COLO829 (cell line): ENCODE data around the gene SERTM1.

ENCODE experiments used
- DNase-seq: peaks from one replicate; pipeline ENCODE4 v3.0.0; 2012; ENCODE audit warnings: low spot score

The SERTM1 gene

DNA sequence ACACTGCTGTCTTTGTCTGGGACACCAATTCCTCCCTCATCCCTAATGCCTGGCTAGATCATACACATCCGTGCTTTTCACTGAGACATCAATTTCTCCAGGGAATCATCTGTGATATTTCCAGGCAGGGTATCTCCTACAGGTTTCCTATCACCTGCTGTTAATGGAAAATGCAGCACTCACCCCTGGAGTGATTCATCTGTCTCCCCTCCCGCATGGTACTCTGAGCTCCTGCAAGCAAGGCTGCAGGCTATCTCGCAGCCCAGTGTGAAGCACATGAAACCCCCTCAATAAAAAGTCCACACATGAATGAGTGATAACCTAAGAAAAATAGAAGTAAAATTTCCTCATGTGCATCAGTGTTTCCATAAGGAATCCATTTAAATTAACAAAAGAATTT is 38.5 kb downstream of the SERTM1 start:
- no peak for DNase-seq

DNA sequence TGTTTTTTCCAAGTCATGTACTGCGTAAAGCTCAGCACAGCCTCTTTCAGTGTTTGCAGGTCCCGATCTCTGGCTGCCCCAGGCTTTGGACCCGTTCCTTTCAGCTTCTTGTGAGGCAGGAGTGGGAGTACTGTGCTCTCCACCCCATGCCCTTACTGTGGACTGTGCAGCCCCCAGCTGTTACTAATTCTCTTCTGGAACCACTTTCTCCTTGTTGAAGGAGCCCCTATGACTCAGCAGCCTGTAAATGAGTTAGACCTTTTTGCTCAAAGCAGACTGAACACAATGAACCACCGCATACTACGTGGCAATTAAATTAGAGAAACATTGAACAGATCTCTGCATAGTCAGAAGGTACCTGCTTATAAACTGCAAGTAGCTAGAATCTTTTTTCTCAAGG is 39.0 kb downstream of the SERTM1 start:
- DNase-seq, result no peak

DNA sequence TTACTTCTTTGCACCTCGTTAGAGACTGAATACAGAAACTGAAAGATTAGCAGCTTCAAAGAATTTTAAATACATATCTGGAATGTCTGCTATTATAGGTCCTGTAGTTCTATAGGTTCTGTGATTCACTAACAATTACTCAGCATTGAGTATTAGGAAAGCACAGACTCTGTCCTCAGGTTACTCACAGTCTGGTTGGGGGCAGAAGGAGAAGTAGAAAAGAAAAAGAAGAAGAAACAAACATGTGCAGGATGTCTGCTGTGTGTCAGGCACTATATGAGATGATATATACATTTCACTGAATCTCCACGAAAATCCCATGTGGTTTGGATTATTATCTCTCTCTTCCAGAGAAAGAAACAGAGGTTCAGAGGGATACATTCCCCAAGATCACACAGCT is 40.1 kb downstream of the SERTM1 start:
- no peak for DNase-seq

DNA sequence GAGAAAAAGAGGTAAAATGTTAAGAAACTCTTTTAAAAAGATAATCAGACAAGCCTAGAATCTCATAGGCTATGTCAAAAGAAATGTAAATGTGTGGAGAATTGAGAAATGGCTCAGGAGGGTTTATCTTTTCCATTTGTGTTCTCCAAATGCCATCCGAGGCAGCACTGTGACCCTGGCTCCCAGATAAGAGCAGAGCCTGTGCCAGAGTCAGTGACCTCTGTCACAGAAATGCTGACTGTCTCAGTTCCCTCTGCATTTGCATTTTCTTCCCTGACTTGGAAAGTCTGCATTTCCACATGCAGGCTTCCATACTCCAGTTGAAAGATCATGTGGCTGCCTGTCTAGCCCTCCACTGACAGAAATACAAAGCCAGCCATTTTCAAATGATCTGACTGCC is 42.0 kb downstream of the SERTM1 start:
- DNase-seq, result no peak

DNA sequence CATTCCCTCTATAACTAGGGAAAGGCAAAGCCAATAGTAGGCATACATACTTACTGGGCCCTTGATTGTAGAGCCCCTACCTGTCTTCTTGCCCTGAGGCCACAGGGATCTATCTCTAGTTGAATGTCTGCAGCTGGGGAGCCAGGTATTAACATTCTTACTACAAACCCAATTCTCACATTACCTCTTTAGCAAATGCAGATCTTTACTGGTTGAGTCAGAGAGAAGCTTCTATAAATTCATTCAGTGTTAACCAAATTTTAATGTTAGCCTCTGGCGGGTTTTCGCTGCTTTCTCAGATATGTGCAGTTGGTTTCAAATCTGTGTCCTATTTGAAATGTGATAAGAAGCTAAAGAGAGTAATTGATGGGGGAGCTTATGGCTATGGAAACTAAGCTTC is 43.2 kb downstream of the SERTM1 start:
- no peak for DNase-seq

DNA sequence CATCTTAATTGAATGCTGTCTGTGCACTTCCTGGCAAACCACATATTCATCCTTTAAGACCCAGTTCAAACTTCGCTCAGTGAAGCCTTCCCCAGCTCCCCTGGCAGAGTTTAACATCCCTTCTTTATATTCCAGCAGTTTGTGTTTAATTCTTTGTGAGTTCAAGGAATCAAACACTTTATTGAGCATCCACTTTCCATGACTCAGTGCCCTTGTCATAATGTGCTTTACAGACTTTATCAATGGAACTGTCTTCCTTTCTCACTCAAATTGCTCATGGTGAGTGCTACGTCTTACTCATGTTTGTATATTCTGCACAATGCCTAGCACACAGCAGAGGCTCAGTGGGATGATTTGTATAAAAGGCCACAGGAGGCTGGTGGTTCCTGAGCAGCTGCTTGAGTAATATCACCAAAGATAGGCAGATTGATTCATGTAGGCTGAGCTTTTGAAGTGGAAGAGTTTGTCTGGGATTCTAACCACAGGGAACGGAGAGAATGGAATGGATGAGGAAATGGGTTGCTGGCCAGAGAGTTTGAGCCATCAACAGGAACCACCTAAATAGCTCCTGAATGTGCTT is 44.2 kb downstream of the SERTM1 start:
- peak; percentile 48 for DNase-seq

DNA sequence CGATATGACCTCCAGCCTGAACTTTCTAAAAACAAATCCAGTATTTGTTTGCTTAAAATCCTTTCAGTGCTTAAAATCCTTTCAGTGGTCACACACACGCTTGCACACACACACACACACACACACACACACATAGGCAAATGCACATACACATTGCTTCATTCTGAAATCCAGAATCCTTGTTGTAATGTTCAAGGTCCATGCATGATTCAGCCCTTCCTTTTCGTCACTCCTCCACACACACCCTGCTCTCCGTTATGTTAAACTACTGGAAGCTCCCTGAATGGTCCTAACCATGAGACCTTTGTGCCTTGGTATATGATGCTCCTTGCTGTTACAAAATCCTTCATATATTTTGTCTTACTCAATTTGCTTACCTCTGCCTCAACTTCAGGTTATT is 44.9 kb downstream of the SERTM1 start:
- DNase-seq, result no peak

DNA sequence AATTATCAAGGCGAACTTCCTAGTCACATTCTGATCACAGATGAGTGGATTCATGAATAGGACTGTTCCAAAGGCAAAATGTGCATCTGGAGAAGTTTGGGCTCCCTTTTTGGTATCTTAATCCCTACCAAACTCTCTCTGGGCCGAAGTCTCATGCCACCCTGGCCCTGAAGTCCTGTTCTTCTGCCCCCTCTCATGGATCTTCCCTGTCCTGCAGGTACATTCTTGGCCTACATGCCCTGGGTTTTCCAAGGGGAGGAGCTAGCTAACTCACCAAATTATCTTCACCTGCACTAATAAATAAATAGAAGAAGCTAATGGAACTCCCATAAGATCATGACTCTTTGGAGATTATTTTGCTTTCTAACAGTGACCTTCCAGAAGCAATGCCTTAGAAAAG is 50.3 kb downstream of the SERTM1 start:
- DNase-seq, result no peak

DNA sequence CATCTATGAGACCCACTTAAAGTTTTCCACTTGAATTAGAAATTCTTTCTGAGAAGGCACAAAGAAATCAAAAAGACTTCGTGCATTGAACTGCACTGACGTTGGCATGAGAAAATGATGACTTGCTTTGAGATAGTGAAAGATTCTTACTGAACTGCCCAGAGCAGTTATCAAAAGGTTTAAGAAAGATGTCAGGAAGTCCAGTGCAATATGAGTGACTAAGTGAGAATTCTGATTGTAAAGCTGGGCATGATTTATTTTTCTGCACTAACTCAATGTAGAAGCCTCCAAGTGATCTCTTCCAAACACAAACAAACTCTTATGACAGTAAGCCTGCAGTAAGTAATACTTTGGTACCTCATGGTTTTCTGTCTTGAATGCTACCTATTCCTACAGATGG is 52.1 kb downstream of the SERTM1 start:
- no peak for DNase-seq

DNA sequence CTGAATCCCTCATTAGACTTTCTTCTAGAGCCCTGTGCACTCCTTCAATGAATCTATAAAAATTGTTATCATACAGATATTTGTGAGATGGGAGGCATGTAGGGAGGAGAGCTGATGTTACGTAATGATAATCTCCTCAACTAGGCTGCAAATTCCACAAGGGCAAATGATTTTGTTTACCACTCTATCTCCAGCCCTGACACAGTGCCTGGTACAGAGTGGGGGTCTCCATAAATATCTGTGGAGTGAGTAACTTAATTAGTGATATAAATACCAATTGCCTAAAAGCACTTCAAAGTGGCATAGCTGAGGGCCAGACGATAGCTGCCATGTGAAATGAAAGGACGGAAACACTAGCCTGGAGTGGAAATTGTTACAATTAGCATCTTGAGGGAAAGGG is 54.2 kb downstream of the SERTM1 start:
- DNase-seq, result no peak

DNA sequence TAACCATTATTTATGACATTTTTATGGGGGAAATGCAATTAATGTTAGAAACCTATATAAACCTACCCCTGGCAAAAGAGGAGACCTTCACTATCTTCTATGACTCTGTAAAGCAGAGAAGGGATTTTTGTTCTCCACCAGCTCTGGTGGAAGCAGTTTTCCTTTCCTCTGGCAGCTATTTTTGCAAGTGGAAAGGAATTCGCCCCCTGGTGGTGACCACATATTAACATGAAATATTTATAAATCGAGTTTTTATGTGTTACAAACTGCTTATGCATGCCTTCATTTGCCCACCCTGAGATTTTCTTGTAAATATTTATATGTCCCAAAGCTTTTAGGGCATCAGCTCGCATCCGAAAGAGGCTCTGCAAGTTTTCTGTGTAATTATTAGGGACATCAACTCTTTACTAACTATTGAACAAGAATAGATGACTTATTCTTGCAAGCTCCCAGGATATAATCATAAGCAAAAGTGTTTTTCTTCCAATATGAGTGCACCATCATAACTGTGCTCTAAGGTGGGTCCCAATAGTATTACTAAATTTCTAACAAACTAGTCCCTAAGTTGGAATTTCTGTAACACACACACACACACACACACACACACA is 62.4 kb downstream of the SERTM1 start:
- DNase-seq, result peak; percentile 60

DNA sequence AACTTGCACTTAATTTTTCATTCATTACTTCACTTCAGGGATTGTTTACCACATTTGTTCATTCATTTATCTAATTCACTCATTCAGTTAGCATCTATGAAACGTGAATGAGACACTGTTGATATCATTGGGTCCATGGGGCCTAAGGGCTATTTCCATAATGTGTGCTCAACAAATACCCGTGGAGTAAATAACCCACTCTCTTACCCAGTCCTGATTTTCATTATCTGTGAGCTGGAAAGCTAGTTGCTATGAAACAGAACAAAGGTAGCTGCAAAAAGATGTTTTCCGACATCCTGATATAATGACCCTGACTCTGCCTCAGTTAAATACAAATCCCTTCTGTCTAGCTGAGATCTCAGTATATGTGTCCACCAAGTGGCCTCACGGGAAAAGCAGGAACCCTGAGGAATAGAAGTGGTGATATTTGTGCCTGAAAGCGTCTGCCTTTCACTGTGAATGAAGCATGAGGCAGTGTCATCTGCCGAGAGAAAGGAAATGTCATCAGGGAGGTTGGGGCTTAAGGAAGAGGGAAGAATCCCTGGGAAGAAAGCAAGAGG is 63.8 kb downstream of the SERTM1 start:
- DNase-seq, result no peak

DNA sequence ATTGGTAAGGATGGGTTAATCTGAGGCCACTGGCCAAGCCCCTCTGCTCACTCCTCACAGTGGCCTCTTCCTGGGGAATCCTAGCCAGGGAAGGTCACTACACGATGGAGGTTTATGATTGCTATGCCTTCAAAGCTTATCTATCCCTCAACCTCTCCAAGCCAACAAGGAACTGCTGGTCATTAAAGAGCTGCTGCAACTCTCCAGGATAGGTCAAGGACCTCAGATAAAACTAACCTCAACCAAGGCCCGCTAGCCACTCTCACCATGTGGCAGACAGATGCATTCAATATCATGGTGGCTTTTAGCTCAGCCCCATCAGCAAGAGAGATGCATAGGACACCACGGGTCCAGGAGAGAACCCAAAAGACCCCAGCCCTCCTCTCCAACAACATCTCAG is 71.6 kb downstream of the SERTM1 start:
- DNase-seq, result no peak

DNA sequence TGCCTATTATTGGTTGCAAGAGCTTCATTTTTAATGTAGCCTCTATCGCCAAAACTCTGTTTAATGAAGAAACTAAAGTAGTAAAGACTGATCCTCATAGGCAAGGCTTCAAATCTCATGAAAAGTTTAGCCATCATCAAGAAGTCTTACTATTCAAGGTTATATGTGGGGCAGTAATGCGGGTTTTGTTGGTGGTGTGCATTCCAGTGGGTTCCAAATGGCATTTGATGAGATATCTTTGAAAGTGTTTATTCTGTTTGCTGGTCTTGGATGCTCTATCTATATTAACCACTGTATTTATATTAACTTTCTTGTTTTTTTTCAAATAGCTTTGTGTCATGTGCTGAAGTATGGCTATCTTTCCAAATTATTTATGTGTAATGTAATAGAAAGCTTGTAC is 72.2 kb downstream of the SERTM1 start:
- no peak for DNase-seq
